Measurements from ENCODE around the gene PPP1R8.
A peak's percentile ranks its signal among the peaks of the same experiment; 100 is the strongest.

PPP1R8 gene

GRCh38 chr1:27878039-27878438, 47.5 kb downstream of the PPP1R8 start:
- H3K36me3 ChIP-seq: peaks cover 87% of the 10 kb centered on the region
- H3K27me3 ChIP-seq: no peaks in the 10 kb centered on the region
- peaks cover 70 to 82% of the 10 kb centered on the region in 2 experiments for H3K4me1 ChIP-seq (ENCODE audit: control insufficient read depth in 1 of 2, insufficient read depth in 1 of 2, low read depth in 1 of 2, low read length in 1 of 2)
- peak overlapping the region; percentile 21 to 24 for H3K4me3 ChIP-seq (ENCODE audit: low read depth in 1 of 2, low read length in 1 of 2)
- no peak for TF ChIP-seq CTCF (IDR thresholded peaks at IDR 0.05)
- peak overlapping the region; percentile 97 for H3K27ac ChIP-seq
- no peaks in the 10 kb centered on the region for H3K9me3 ChIP-seq

- Histone ChIP-seq H3K27me3 (no peaks in the 10 kb centered on the region), H3K36me3 (peaks cover 96% of the 10 kb centered on the region), H3K27ac (peak overlapping the region; percentile 97), H3K9me3 (no peaks in the 10 kb centered on the region), H3K4me3 (ENCODE audit: low read depth in 1 of 2, low read length in 1 of 2) (peak overlapping the region; percentile 21 to 24), H3K4me1 (ENCODE audit: control insufficient read depth in 1 of 2, insufficient read depth in 1 of 2, low read depth in 1 of 2, low read length in 1 of 2) (peaks cover 78 to 82% of the 10 kb centered on the region in 2 experiments)
- no peak for TF ChIP-seq CTCF (IDR thresholded peaks at IDR 0.05)
Observed at GRCh38 chr1:27878787-27879335, 48.3 kb downstream of the PPP1R8 start.

- H3K36me3 ChIP-seq: peaks cover 96% of the 10 kb centered on the region
- H3K9me3 ChIP-seq: no peaks in the 10 kb centered on the region
- peak overlapping the region; percentile 97 for H3K27ac ChIP-seq
- peaks cover 82 to 84% of the 10 kb centered on the region in 2 experiments for H3K4me1 ChIP-seq (ENCODE audit: control insufficient read depth in 1 of 2, insufficient read depth in 1 of 2, low read depth in 1 of 2, low read length in 1 of 2)
- TF ChIP-seq CTCF (IDR thresholded peaks at IDR 0.05): no peak
- no peaks in the 10 kb centered on the region for H3K27me3 ChIP-seq
- peak overlapping the region in 1 of 2 experiments; percentile 24 for H3K4me3 ChIP-seq (ENCODE audit: low read depth in 1 of 2, low read length in 1 of 2)
Observed at GRCh38 chr1:27879374-27880082, 48.9 kb downstream of the PPP1R8 start.

- Histone ChIP-seq H3K4me3 (ENCODE audit: low read depth in 1 of 2, low read length in 1 of 2) (no peak overlapping the region), H3K4me1 (ENCODE audit: control insufficient read depth in 1 of 2, insufficient read depth in 1 of 2, low read depth in 1 of 2, low read length in 1 of 2) (peaks cover 84 to 91% of the 10 kb centered on the region in 2 experiments), H3K9me3 (no peaks in the 10 kb centered on the region), H3K36me3 (peaks cover 94% of the 10 kb centered on the region), H3K27ac (peak overlapping the region; percentile 99), H3K27me3 (no peaks in the 10 kb centered on the region)
- no peak for TF ChIP-seq CTCF (IDR thresholded peaks at IDR 0.05)
Observed at GRCh38 chr1:27882543-27882903, 51.9 kb downstream of the PPP1R8 start.

GRCh38 chr1:27883536-27883935, 53.0 kb downstream of the PPP1R8 start:
- no peak for TF ChIP-seq CTCF (IDR thresholded peaks at IDR 0.05)
- Histone ChIP-seq H3K27ac (peak overlapping the region; percentile 99), H3K36me3 (peaks cover 94% of the 10 kb centered on the region)

More at GRCh38 chr1:27883536-27883935, 53.0 kb downstream of the PPP1R8 start:
- H3K27me3 ChIP-seq: no peaks in the 10 kb centered on the region
- H3K4me1 ChIP-seq (ENCODE audit: control insufficient read depth in 1 of 2, insufficient read depth in 1 of 2, low read depth in 1 of 2, low read length in 1 of 2): peaks cover 84 to 91% of the 10 kb centered on the region in 2 experiments
- no peaks in the 10 kb centered on the region for H3K9me3 ChIP-seq
- H3K4me3 ChIP-seq (ENCODE audit: low read depth in 1 of 2, low read length in 1 of 2): peak overlapping the region; percentile 51 to 69
